ENCODE results near the gene SSC5D. TPM values are rescaled to one million over a fixed set of nuclear protein-coding genes. Genes with fewer than 3 reads are reported as not detected.

SSC5D gene
- total RNA-seq, result 0.21 and 0.33 TPM in 2 replicates

- Histone ChIP-seq H3K27me3 (ENCODE audit: control insufficient read depth, insufficient read depth, low read length) (no peaks in the 10 kb centered on the region), H3K36me3 (ENCODE audit: control insufficient read depth, insufficient read depth, low read length) (peaks cover 1% of the 10 kb centered on the region), H3K4me3 (ENCODE audit: low read depth, low read length) (no peak within 1 kb of the TSS)
- DNase-seq (ENCODE audit: low read depth), result no peak
- no peak for TF ChIP-seq CTCF (IDR thresholded peaks at IDR 0.05; ENCODE audit: insufficient read depth, low read length, poor library complexity, severe bottlenecking)
Measured at GRCh38 chr19:55487924-55488687, at the start of gene SSC5D. Gene SSC5D, plus strand, starts transcription at chr19:55488436. Its CDS starts 154 bp downstream, at chr19:55488590.

GRCh38 chr19:55439052-55439451, 49.2 kb upstream of the SSC5D start:
- TF ChIP-seq CTCF (IDR thresholded peaks at IDR 0.05; ENCODE audit: insufficient read depth, low read length, poor library complexity, severe bottlenecking), result no peak
- Histone ChIP-seq H3K4me3 (ENCODE audit: low read depth, low read length) (no peak overlapping the region), H3K36me3 (ENCODE audit: control insufficient read depth, insufficient read depth, low read length) (no peaks in the 10 kb centered on the region), H3K27me3 (ENCODE audit: control insufficient read depth, insufficient read depth, low read length) (peaks cover 56% of the 10 kb centered on the region)
- no peak for DNase-seq (ENCODE audit: low read depth)

- Histone ChIP-seq H3K36me3 (ENCODE audit: control insufficient read depth, insufficient read depth, low read length) (no peaks in the 10 kb centered on the region), H3K4me3 (ENCODE audit: low read depth, low read length) (no peak overlapping the region), H3K27me3 (ENCODE audit: control insufficient read depth, insufficient read depth, low read length) (peaks cover 62% of the 10 kb centered on the region)
- DNase-seq (ENCODE audit: low read depth), result no peak
- TF ChIP-seq CTCF (IDR thresholded peaks at IDR 0.05; ENCODE audit: insufficient read depth, low read length, poor library complexity, severe bottlenecking), result no peak
Measured at GRCh38 chr19:55440411-55441105, 47.7 kb upstream of the SSC5D start.

- Histone ChIP-seq H3K36me3 (ENCODE audit: control insufficient read depth, insufficient read depth, low read length) (no peaks in the 10 kb centered on the region), H3K4me3 (ENCODE audit: low read depth, low read length) (no peak overlapping the region), H3K27me3 (ENCODE audit: control insufficient read depth, insufficient read depth, low read length) (peaks cover 65% of the 10 kb centered on the region)
- DNase-seq (ENCODE audit: low read depth), result no peak
- TF ChIP-seq CTCF (IDR thresholded peaks at IDR 0.05; ENCODE audit: insufficient read depth, low read length, poor library complexity, severe bottlenecking), result no peak
Measured at GRCh38 chr19:55441319-55441691, 46.9 kb upstream of the SSC5D start.

GRCh38 chr19:55441692-55442321, 46.4 kb upstream of the SSC5D start:
- no peak for TF ChIP-seq CTCF (IDR thresholded peaks at IDR 0.05; ENCODE audit: insufficient read depth, low read length, poor library complexity, severe bottlenecking)
- peaks cover 70% of the 10 kb centered on the region for H3K27me3 ChIP-seq (ENCODE audit: control insufficient read depth, insufficient read depth, low read length)
- no peak for DNase-seq (ENCODE audit: low read depth)

More at GRCh38 chr19:55441692-55442321, 46.4 kb upstream of the SSC5D start:
- Histone ChIP-seq H3K4me3 (ENCODE audit: low read depth, low read length) (no peak overlapping the region), H3K36me3 (ENCODE audit: control insufficient read depth, insufficient read depth, low read length) (no peaks in the 10 kb centered on the region)

All from kidney epithelial cell (primary cell).